GM18517 (cell line): ENCODE data around the gene SLC49A3.
"Not testable (repeated sequence)": the region's sequence is repeated elsewhere in the genome, so short reads cannot be mapped to it uniquely, and the experiment has no call there.

Experiments used
- ATAC-seq: cut with Tn5 transposase; IDR thresholded peaks from one replicate; pipeline ENCODE4 v1.9.1; 2021; ENCODE audit warnings: mild to moderate bottlenecking, moderate library complexity; ENCODE audit not compliant: unreplicated experiment

The SLC49A3 gene

GRCh38 chr4:688854-689681 is at the start of gene SLC49A3:
Gene SLC49A3, minus strand, starts transcription at chr4:689151. Its CDS starts 24 bp downstream, at chr4:689127.
- ATAC-seq: no peak

DNA sequence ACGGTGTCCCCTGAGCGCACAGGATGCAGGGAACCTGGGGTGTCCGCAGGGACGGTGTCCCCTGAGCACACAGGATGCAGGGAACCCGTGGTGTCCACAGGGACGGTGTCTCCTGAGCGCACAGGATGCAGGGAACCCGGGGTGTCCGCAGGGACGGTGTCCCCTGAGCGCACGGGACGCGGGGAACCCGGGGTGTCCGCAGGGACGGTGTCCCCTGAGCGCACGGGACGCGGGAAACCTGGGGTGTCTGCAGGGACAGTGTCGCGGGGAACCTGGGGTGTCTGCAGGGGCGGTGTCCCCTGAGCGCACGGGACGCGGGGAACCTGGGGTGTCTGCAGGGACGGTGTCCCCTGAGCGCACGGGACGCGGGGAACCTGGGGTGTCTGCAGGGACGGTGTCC is 47.6 kb upstream of the SLC49A3 start:
- not testable (repeated sequence) for ATAC-seq

DNA sequence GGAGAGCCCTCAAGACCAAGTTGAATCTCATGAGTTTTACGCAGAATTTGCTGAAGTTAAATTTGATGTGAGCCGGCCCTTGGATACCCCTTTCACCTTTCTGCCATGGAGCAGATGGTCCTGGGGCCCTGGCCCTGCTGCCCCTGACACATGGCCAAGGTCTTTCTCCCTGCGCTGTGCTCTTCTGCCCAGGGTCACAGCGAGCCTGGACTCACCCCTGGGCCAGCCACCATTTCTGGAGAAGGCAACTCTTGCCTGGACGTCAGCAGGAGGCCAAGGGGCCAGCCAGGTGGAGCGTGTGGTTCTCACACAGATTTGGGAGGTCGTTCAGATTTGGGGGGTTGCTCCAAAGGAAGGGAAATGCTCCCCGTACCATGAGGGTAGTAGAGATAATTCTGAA is 46.6 kb upstream of the SLC49A3 start:
- ATAC-seq: no peak

DNA sequence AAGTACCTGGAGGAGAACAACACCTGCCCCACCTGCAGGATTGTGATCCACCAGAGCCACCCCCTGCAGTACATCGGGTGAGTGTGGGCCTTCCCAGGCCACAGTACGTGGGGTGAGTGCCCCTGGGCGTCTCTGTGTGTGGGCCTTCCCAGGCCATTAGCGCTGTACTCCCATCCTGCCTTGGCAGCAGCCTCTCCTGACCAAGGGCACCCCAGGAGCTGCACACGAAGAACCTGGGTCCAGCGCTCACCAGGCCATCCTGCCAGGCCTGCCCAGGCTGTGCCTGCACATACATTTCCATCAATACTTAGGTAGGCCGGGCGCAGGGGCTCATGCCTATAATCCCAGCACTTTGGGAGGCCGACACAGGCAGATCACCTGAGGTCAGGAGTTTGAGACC is 46.0 kb upstream of the SLC49A3 start:
- ATAC-seq: no peak

DNA sequence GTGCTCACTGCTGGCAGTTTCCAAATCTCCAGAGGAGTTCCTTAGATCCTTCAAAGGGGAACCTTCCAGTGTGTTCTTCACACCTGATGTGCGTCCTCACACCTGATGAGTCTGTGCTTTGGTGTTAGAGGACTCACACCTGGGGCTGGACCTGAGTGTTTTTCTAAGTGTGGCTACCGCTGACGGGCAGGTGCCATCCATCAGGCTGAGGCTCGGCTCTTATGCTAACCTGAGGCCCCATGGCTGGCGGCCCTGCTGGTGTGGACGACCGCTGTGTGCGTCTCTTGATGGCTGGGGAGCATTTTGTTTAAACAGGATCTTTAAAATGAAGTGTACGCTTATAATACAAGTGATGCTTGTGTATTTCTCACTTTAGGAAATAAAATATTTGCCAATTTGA is 45.1 kb upstream of the SLC49A3 start:
- no peak for ATAC-seq

DNA sequence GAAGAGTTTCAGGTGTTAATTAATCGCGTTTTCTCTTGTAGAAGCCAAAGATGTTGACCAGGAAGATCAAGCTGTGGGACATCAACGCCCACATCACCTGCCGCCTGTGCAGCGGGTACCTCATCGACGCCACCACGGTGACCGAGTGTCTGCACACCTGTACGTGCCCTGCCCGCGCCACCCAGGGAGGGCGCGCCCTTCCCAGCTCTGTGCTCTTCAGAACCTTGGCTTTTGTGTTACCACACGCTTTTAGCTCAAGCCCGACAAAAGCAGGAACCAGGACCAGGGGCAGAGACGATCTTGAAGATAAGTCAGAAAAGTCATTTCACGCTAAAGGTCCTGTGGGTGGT is 44.7 kb upstream of the SLC49A3 start:
- no peak for ATAC-seq

DNA sequence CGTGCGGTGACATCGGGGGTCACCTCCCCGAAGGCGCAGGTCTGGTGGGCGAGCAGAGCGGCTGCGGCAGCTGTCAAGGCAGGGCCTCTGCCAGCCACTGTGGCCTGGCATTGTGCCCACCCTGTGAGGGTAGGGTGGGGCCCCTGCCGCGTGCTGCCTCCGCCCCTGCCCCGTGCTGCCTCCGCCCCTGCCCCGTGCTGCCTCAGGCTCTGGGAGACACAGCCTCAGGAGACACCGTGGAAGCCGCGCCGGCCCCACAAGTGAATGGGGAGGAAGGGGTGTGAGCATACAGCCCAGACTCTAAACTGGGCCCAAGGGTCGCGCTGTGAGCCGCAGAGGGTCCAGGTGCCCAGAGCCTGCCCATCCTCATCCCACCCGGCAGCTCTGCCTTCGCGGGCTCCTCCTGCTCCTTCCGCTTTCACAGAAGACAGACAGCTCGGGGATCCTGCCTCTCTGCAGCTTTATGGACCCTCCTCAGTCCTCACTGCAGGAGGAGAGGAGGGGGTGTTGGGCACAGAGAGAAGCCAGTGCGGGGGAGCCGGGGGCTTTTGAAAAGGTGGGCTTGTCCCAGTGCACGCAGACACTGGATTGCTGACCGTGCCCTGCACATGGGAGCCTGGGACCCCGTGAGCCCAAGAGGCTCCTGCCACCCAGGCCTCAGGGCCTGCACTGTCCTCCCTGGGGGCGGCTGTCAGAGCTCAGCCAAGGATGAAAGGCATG is 44.1 kb upstream of the SLC49A3 start:
- no peak for ATAC-seq

DNA sequence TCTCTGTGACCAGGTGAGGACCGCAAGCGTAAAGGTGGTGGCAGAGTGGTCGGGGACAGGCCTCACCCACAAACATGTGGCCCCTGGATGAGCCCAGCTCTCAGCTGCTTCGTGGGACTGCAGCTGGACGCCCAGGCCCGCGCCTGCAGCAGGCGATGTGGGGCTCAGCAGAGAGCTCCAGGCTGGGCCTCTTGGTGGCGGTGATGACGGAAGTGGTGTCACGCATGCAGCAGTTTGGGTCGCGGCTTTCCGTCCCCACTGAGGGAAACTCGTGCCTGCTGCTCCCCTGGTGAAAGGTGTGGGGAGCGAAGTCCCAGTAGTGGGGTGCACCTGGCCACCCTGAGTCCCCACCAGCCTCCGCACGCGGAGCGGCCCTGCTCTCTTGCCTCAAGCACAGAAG is 43.5 kb upstream of the SLC49A3 start:
- no peak for ATAC-seq

GRCh38 chr4:731954-732353 is 43.0 kb upstream of the SLC49A3 start:
- not testable (repeated sequence) for ATAC-seq

- not testable (repeated sequence) for ATAC-seq
Measured at GRCh38 chr4:730946-731904, 42.3 kb upstream of the SLC49A3 start.

GRCh38 chr4:730511-730910 is 41.6 kb upstream of the SLC49A3 start:
- no peak for ATAC-seq

- no peak for ATAC-seq
Measured at GRCh38 chr4:729336-730315, 40.7 kb upstream of the SLC49A3 start.

- no peak for ATAC-seq
Measured at GRCh38 chr4:727576-727975, 38.6 kb upstream of the SLC49A3 start.

DNA sequence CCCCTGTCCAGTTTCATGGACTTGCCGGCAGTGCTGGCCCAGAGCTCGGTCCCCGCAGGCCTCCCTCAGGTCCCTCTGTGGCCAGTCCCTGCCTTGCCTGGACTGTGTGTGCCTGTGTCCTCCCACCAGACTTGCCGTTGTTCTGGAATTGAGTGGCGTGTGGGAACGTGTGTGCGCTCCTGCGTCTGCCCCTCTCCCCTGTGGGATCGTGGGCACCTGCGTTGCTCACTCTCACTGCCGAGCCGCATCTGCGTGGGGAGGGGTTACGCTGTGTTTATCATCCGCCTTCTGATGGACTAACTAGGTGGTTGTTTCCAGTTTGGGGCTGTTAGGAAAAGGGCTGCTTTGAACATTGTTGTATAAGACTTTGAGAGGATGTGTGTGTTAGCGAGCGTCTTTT is 37.9 kb upstream of the SLC49A3 start:
- ATAC-seq: no peak

GRCh38 chr4:726235-726787 is 37.4 kb upstream of the SLC49A3 start:
- no peak for ATAC-seq

DNA sequence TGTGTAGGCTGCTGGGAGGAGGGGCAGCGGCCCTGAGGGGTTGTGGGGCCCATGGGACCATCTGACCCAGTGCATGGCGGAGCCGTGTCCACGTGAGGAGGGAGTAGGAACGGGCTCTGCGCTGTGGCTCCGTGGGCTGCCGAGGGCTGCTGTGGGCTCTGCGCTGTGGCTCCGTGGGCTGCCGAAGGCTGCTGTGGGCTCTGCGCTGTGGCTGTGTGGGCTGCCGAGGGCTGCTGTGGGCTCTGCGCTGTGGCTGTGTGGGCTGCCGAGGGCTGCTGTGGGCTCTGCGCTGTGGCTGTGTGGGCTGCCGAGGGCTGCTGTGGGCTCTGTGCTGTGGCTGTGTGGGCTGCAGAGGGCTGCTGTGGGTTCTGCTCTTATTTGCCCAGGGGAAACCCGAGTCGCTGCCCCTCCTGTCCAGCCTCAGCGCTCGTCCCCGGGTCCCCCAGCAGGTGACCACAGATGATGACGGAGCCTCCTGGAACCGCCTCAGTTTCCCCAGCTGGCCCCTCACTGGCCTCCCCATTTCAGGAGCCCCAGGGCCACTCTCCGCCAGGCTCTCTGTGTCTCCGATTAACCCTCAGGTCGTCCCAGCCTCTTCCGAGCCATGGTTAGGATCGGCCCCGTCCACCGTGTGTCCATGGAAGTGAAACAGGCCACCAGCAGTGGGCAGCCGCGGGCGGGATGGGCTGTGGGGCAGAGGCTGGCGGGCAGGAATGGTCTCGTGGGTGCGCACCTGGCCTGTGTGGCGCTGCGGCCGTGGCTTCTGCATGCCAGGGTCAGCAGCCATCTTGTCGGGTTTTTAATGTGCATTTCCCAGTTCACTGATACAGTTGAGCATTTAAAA is 36.7 kb upstream of the SLC49A3 start:
- ATAC-seq: no peak

DNA sequence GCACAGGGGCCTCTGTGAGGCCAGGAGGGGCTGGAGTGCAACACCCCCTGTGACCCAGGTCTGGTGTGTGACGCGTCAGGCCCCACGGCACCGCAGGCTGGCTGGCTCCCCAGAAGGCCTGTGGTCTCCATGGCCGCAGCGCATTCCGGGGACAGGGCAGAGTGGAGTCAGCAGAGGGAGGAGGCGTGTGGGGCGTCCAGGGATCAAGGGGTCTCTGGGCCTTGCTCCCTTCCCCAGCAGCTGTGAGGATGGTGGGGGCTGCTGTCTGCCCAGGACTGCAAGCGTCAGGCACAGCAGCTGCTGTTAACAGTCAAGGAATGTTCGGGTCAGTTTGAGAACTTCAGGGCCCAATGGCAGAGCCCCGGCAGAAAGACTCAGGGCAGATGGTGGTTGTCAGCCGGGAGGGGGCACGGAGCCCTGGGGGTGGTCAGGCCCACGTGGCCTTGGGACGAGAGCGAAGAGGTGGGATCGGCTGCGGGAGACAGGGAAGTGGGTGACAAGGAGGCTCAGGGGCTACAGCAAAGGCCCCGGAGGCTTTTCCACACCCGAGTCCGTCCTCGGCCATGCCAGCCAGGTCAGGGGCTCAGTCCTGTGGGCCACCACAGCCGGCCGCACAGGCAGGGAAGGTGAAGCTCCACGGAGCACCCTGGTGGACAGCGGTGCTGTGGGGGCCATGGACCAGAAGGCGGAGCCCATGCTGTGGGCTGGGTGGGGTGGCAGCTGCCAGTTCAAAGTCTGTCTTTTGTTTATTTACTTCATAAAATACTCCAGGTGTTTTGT is 35.0 kb upstream of the SLC49A3 start:
- no peak for ATAC-seq

DNA sequence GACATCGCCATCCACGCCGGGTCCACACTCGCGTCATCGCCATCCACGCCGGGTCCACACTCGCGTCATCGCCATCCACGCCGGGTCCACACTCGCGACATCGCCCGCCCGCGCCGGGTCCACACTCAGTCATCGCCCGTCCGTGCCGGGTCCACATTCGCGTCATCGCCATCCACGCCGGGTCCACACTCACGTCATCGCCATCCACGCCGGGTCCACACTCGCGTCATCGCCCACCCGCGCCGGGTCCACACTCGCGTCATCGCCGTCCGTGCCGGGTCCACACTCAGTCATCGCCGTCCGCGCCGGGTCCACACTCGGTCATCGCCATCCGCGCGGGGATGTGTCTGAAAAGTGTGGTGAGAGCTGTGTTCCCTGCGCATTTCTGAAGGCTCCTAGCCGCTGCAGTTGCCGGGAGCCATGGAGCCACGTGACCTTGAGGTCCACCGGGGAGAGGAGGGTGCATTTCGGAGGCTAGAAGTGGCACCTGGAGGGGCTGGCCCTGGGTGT is 34.0 kb upstream of the SLC49A3 start:
- no peak for ATAC-seq
